ENCODE data around the gene FOXP1. TPM values are rescaled to one million over a fixed set of nuclear protein-coding genes. Genes with fewer than 3 reads are reported as not detected.

FOXP1 gene
- total and polyA plus RNA-seq, 2 of the 13 experiments (the other 11 are each of a cell fraction or from before 2014, with no cell fraction given) = 40.4 to 59.0 TPM

- intact Hi-C loops (cut with micrococcal nuclease; ENCODE audit: unreplicated experiment) (no loop called here), in situ Hi-C loops (cut with HindIII; ENCODE audit: extremely low pct_ligation_motif_present, low pct_unique_long_range_greater_than_20kb) (no loop called here)
- Histone ChIP-seq H3K27me3 (ENCODE audit: control insufficient read depth in 1 of 2, insufficient read depth in 2 of 2, low read length in 2 of 2) (no peaks in the 10 kb centered on the region), H2AFZ (ENCODE audit: low read length) (no peak overlapping the region), H3K36me3 (replicated peaks in 1 of 2; ENCODE audit: control insufficient read depth in 1 of 2, insufficient read depth in 2 of 2, low read length in 2 of 2) (peaks cover 0 to 2% of the 10 kb centered on the region in 2 experiments; a peak in 3 of 5 replicates), H3K9ac (ENCODE audit: insufficient read depth, low read depth, low read length) (no peak overlapping the region), H3K9me3 (ENCODE audit: low read length) (no peaks in the 10 kb centered on the region), H3K79me2 (ENCODE audit: insufficient read depth, low read length) (peaks cover 9% of the 10 kb centered on the region), H3K4me3 (replicated peaks in 1 of 3; ENCODE audit: insufficient read depth in 1 of 3, low read depth in 2 of 3, low read length in 3 of 3) (no peak overlapping the region), H3K27ac (ENCODE audit: extremely low read length, insufficient read depth, low read length) (no peak overlapping the region), H3K4me2 (ENCODE audit: low read depth, low read length) (no peak overlapping the region), H3K4me1 (ENCODE audit: insufficient read depth, low read length) (peaks cover 12% of the 10 kb centered on the region), H4K20me1 (ENCODE audit: insufficient read depth, low read length) (no peaks in the 10 kb centered on the region; the same call in 1 of the 2 replicates)
- 93% methylated on average over 4 of the region's 4 CpGs for WGBS (ENCODE audit: low lambda C conversion rate)
- TF ChIP-seq ZNF546 (CRISPR knock-in tag; conservative IDR thresholded peaks at IDR 0.05) (no peak), NFYB (CRISPR knock-in tag; IDR thresholded peaks at IDR 0.05) (no peak), TMF1 (CRISPR knock-in tag; IDR thresholded peaks at IDR 0.05; ENCODE audit: low read depth) (no peak), NR2C2 (CRISPR knock-in tag; IDR thresholded peaks at IDR 0.05; ENCODE audit: borderline replicate concordance) (no peak), JUND (CRISPR knock-in tag; IDR thresholded peaks at IDR 0.05) (no peak), ZNF468 (CRISPR knock-in tag; IDR thresholded peaks at IDR 0.05) (no peak), TIGD3 (CRISPR knock-in tag; IDR thresholded peaks at IDR 0.05; ENCODE audit: borderline replicate concordance) (no peak), BHLHE40 (IDR thresholded peaks at IDR 0.05; ENCODE audit: low read length) (no peak), ZMYM3 (CRISPR knock-in tag; IDR thresholded peaks at IDR 0.05) (no peak), ZNF570 (CRISPR knock-in tag; IDR thresholded peaks at IDR 0.05; ENCODE audit: borderline replicate concordance) (no peak), MEF2D (CRISPR knock-in tag; IDR thresholded peaks at IDR 0.05) (no peak), ETV6 (CRISPR knock-in tag; conservative IDR thresholded peaks at IDR 0.05) (no peak)
- TF ChIP-seq, protein P1, sequence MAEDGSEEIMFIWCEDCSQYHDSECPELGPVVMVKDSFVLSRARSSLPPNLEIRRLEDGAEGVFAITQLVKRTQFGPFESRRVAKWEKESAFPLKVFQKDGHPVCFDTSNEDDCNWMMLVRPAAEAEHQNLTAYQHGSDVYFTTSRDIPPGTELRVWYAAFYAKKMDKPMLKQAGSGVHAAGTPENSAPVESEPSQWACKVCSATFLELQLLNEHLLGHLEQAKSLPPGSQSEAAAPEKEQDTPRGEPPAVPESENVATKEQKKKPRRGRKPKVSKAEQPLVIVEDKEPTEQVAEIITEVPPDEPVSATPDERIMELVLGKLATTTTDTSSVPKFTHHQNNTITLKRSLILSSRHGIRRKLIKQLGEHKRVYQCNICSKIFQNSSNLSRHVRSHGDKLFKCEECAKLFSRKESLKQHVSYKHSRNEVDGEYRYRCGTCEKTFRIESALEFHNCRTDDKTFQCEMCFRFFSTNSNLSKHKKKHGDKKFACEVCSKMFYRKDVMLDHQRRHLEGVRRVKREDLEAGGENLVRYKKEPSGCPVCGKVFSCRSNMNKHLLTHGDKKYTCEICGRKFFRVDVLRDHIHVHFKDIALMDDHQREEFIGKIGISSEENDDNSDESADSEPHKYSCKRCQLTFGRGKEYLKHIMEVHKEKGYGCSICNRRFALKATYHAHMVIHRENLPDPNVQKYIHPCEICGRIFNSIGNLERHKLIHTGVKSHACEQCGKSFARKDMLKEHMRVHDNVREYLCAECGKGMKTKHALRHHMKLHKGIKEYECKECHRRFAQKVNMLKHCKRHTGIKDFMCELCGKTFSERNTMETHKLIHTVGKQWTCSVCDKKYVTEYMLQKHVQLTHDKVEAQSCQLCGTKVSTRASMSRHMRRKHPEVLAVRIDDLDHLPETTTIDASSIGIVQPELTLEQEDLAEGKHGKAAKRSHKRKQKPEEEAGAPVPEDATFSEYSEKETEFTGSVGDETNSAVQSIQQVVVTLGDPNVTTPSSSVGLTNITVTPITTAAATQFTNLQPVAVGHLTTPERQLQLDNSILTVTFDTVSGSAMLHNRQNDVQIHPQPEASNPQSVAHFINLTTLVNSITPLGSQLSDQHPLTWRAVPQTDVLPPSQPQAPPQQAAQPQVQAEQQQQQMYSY (CRISPR knock-in tag; IDR thresholded peaks at IDR 0.05) = no peak
- FAIRE-seq (no peak), ATAC-seq (no peak), DNase-seq (ENCODE audit: low spot score) (no peak)
- ChIA-PET POLR2A (no interaction called here), CTCF (ENCODE audit: low intra/inter-chr PET ratio, low total read pairs) (no interaction called here)
- no TSS peak for BruUV-seq (replicated peaks)
Measured at GRCh38 chr3:71225951-71226564, 357.5 kb downstream of the FOXP1 start.
